Ovary (tissue), 9 donors: ENCODE results near the gene WBP11. TPM values are rescaled to one million over a fixed set of nuclear protein-coding genes. Genes with fewer than 3 reads are reported as not detected.

Experiments used
- DNase-seq, 5 donors: peaks; one replicate each; pipeline ENCODE4 v3.0.0-alpha.2; 2019 to 2020
- H3K27ac ChIP-seq, 2 donors: fragments of 200-600 bp; one replicate each; pipeline versions ENCODE4 v1.5.1 to v1.8.0; 2019 to 2022
- H3K27me3 ChIP-seq: fragments of 200-600 bp; one replicate; pipeline ENCODE4 v1.8.0; 2022
- H3K36me3 ChIP-seq: fragments of 200-600 bp; sonication (generic); one replicate; pipeline ENCODE4 v1.5.1; 2019
- H3K4me1 ChIP-seq: one replicate; pipeline ENCODE4 v1.8.1; 2013; ENCODE audit warnings: mild to moderate bottlenecking, moderate library complexity; ENCODE audit not compliant: insufficient read depth
- H3K4me3 ChIP-seq: fragments of 200-600 bp; sonication (generic); one replicate; pipeline ENCODE4 v1.5.1; 2017
- H3K9me3 ChIP-seq, 2 donors: fragments of 200-600 bp in 1 of 2; sonication (generic) in 1 of 2; one replicate each; pipeline versions ENCODE4 v1.5.1 to v1.8.1; 2013 to 2019; ENCODE audit warnings: mild to moderate bottlenecking in 1 of 2, moderate library complexity in 1 of 2
- EP300 ChIP-seq: sonication (generic); formaldehyde crosslinking; IDR thresholded peaks from one replicate; pipeline ENCODE4 v1.6.1; 2017; ENCODE audit warnings: antibody characterized with exemption
- POLR2A ChIP-seq: fragments of 450-650 bp; IDR thresholded peaks from one replicate; pipeline ENCODE4 v1.6.1; 2017; ENCODE audit warnings: antibody characterized with exemption, mild to moderate bottlenecking, moderate library complexity
- WGBS, 3 donors: extraction: QIAGEN DNeasy Blood & Tissue Kit in 1 of 3; methylation state at CpG; one replicate each; pipeline versions ENCODE4 v1.1.5 to v1.1.7; 2013 to 2017; 5-methylcytosine and 5-hydroxymethylcytosine counted together
- intact Hi-C, 4 donors: fragments of 100-400 bp; cut with DNase I; formaldehyde crosslinking; loops; one replicate each; pipeline versions ENCODE4 v1.11.0 to v1.15.1; 2022 to 2023
- polyA plus RNA-seq, 2 donors: library from polyadenylated mRNA; stranded (reverse); fragments of 200-250 nt in 1 of 2; fragments of 350-450 nt in 1 of 2; fragmentation: Illumina TruSeq in 1 of 2; extraction: RNeasy Lipid Tissue Mini Kit (QIAGEN cat#74804) in 1 of 2; gene quantifications; one replicate each; pipeline ENCODE4 v1.2.3, GENCODE V29; 2013 to 2014
- total RNA-seq, 7 donors: library from RNA; depleted of rRNA in 2 of 7; stranded (reverse); fragments of >200 nt in 2 of 7; fragmentation: NEBNext Ultra II Directional in 3 of 7; extraction: Animal tissue kit (Norgen Biotek cat#: 25700) in 3 of 7; gene quantifications; one replicate each; pipeline versions ENCODE4 v1.1.0 to v1.2.4, GENCODE V29; 2016 to 2023
- TF ChIP-seq, protein P1 (sequence below), 3 donors: fragments of 450-650 bp in 2 of 3; fragments of 200-600 bp in 1 of 3; IDR thresholded peaks; one replicate each; pipeline versions ENCODE4 v1.5.1 to v1.8.0; 2016 to 2022; ENCODE audit warnings: antibody characterized with exemption in 3 of 3, mild to moderate bottlenecking in 1 of 3
- donor health status: DM: no; HTN: no; CAD: no; lungs with moderate emphysema.
- donor health status: DM: no; HTN: no; CAD: no.
- donor health status: Bipolar disorder and iron deficiency.
- donor health status: DM: yes; HTN: yes; CAD: no.
- donor health status: DM: no; HTN: no; CAD: no.
- donor health status: DM: yes; HTN: yes; CAD: no.

Gene WBP11
- total and polyA plus RNA-seq, 9 donors = 12.9 to 84.1 (median 50.5) TPM

- Histone ChIP-seq H3K27me3 (no peaks in the 10 kb centered on the region), H3K9me3 (no peaks in the 10 kb centered on the region), H3K4me1 (no peaks in the 10 kb centered on the region), H3K4me3 (no peak overlapping the region), H3K36me3 (no peaks in the 10 kb centered on the region), H3K27ac (no peak overlapping the region)
- TF ChIP-seq, protein P1, sequence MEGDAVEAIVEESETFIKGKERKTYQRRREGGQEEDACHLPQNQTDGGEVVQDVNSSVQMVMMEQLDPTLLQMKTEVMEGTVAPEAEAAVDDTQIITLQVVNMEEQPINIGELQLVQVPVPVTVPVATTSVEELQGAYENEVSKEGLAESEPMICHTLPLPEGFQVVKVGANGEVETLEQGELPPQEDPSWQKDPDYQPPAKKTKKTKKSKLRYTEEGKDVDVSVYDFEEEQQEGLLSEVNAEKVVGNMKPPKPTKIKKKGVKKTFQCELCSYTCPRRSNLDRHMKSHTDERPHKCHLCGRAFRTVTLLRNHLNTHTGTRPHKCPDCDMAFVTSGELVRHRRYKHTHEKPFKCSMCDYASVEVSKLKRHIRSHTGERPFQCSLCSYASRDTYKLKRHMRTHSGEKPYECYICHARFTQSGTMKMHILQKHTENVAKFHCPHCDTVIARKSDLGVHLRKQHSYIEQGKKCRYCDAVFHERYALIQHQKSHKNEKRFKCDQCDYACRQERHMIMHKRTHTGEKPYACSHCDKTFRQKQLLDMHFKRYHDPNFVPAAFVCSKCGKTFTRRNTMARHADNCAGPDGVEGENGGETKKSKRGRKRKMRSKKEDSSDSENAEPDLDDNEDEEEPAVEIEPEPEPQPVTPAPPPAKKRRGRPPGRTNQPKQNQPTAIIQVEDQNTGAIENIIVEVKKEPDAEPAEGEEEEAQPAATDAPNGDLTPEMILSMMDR (IDR thresholded peaks at IDR 0.05) = no peak
- WGBS, 3 donors = 66 to 86% (median 79%) methylated on average over 3 of the region's 3 CpGs
- DNase-seq = no peak
- intact Hi-C loops = no loop called here
Observed at GRCh38 chr12:14833336-14833735, 30.1 kb upstream of the WBP11 start.

GRCh38 chr12:14828892-14829291 is 25.6 kb upstream of the WBP11 start:
- TF ChIP-seq EP300 (no peak), POLR2A (no peak)
- TF ChIP-seq, protein P1 (IDR thresholded peaks at IDR 0.05) = no peak
- Histone ChIP-seq H3K4me1 (no peaks in the 10 kb centered on the region), H3K27me3 (no peaks in the 10 kb centered on the region), H3K4me3 (no peak overlapping the region), H3K27ac (no peak overlapping the region), H3K9me3 (no peaks in the 10 kb centered on the region), H3K36me3 (no peaks in the 10 kb centered on the region)
- DNase-seq = no peak
- intact Hi-C loops = loop anchor here in 1 of 4 donors (5.0 kb wide), 1 partner anchor 602 kb away; no protein-coding TSS in a partner anchor

DNA sequence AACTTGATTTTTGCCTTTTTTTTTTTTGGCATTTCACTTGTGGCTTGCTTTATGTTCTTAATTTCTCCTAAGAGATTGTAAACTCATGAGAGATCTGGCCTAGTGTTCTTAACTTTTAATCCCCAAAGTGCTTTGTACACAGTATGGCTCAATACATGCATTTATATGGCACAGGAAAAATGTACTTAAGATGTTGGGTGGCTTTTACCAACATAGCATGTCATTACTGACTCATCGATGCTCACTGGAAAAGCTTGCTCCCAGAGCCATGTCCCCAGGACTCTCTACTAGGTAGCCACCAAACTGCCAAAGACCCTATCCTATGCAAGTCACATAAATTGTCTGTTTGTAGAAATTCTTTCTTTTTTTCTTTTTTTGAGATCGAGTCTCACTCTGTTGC is 23.8 kb upstream of the WBP11 start:
- WGBS, 3 donors = 91 to 95% (median 92%) methylated on average over 2 of the region's 2 CpGs
- intact Hi-C loops = loop anchor here in 1 of 4 donors (5.0 kb wide), 1 partner anchor 600 kb away; no protein-coding TSS in a partner anchor
- Histone ChIP-seq H3K36me3 (no peaks in the 10 kb centered on the region), H3K27ac (no peak overlapping the region), H3K9me3 (no peaks in the 10 kb centered on the region), H3K4me3 (no peak overlapping the region), H3K4me1 (no peaks in the 10 kb centered on the region), H3K27me3 (no peaks in the 10 kb centered on the region)
- TF ChIP-seq POLR2A (no peak), EP300 (no peak)
- TF ChIP-seq, protein P1 (IDR thresholded peaks at IDR 0.05) = no peak
- no peak for DNase-seq

GRCh38 chr12:14826491-14826890 is 23.2 kb upstream of the WBP11 start:
- WGBS, 3 donors = 74 to 78% (median 76%) methylated on average over 5 of the region's 5 CpGs
- H3K27ac ChIP-seq = no peak overlapping the region
- no peak for DNase-seq

DNA sequence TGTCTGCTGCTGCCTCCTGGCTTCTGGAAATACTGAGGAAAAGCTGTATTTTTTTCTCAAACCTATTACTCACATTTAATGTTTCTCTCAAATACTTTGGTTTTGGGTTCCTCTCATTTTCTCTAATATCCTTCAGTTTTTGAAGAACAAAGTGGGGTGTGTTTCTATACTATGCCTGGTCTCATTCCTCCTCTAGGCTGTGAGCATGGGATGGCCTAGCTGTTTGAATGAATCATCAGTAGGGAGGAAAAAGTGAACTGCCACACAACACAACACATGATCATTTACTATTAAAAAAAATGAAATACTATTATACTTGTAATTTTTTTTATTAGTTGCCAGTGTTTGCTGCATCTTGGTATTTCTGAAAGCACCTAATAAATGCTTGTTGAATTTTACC is 22.0 kb upstream of the WBP11 start:
- no peak overlapping the region for H3K27ac ChIP-seq
- no peaks in the 10 kb centered on the region for H3K4me1 ChIP-seq
- no peaks in the 10 kb centered on the region for H3K27me3 ChIP-seq
- no peak for TF ChIP-seq POLR2A
- TF ChIP-seq, protein P1 (IDR thresholded peaks at IDR 0.05) = no peak
- TF ChIP-seq EP300 = no peak
- no peaks in the 10 kb centered on the region for H3K9me3 ChIP-seq
- no peak overlapping the region for H3K4me3 ChIP-seq
- intact Hi-C loops = loop anchor here in 1 of 4 donors (5.0 kb wide), 1 partner anchor 598 kb away; no protein-coding TSS in a partner anchor
- DNase-seq = no peak
- H3K36me3 ChIP-seq = no peaks in the 10 kb centered on the region

More at GRCh38 chr12:14826491-14826890, 23.2 kb upstream of the WBP11 start:
- no peak for TF ChIP-seq POLR2A
- H3K9me3 ChIP-seq = no peaks in the 10 kb centered on the region
- no peaks in the 10 kb centered on the region for H3K27me3 ChIP-seq
- intact Hi-C loops = loop anchor here in 1 of 4 donors (5.0 kb wide), 1 partner anchor 599 kb away; no protein-coding TSS in a partner anchor
- no peaks in the 10 kb centered on the region for H3K4me1 ChIP-seq
- H3K36me3 ChIP-seq = no peaks in the 10 kb centered on the region
- no peak overlapping the region for H3K4me3 ChIP-seq
